Progenitor cell of endocrine pancreas (in vitro differentiated cells): ENCODE results near the gene PRIM1. TPM values are rescaled to one million over a fixed set of nuclear protein-coding genes. Genes with fewer than 3 reads are reported as not detected.

Experiments used
- DNase-seq: peaks from one replicate; pipeline ENCODE4 v3.0.0; 2021; ENCODE audit warnings: low spot score; ENCODE audit not compliant: unreplicated experiment
- H3K27ac Mint-ChIP-seq: 2 replicates; pipeline ENCODE4 v1.8.0; 2021; ENCODE audit warnings: mild to moderate bottlenecking, moderate library complexity, mixed read lengths
- H3K27me3 Mint-ChIP-seq: 2 replicates; pipeline ENCODE4 v1.8.0; 2021; ENCODE audit warnings: mixed read lengths
- H3K36me3 Mint-ChIP-seq: 2 replicates; pipeline ENCODE4 v1.8.0; 2022; ENCODE audit warnings: mixed read lengths; ENCODE audit not compliant: insufficient read depth
- H3K4me1 Mint-ChIP-seq: 2 replicates; pipeline ENCODE4 v1.8.0; 2021; ENCODE audit warnings: low read depth, mixed read lengths
- H3K4me3 Mint-ChIP-seq: 2 replicates; pipeline ENCODE4 v1.8.0; 2021; ENCODE audit warnings: low read depth, mild to moderate bottlenecking, moderate library complexity, mixed read lengths
- H3K9me3 Mint-ChIP-seq: 2 replicates; pipeline ENCODE4 v1.8.0; 2021; ENCODE audit warnings: low read depth, mixed read lengths
- total RNA-seq: library from RNA; stranded (reverse); gene quantifications from 2 replicates; pipeline ENCODE4 v1.2.1, GENCODE V29; 2021
- TF ChIP-seq, protein P1 (sequence below): fragments of 200-600 bp; sonication (generic); IDR thresholded peaks from one replicate; pipeline ENCODE4 v1.5.0; 2021; ENCODE audit warnings: antibody characterized with exemption, mild to moderate bottlenecking; ENCODE audit not compliant: unreplicated experiment

PRIM1 gene
- total RNA-seq, 1 donor from 2014 or later: 26.6 TPM

DNA sequence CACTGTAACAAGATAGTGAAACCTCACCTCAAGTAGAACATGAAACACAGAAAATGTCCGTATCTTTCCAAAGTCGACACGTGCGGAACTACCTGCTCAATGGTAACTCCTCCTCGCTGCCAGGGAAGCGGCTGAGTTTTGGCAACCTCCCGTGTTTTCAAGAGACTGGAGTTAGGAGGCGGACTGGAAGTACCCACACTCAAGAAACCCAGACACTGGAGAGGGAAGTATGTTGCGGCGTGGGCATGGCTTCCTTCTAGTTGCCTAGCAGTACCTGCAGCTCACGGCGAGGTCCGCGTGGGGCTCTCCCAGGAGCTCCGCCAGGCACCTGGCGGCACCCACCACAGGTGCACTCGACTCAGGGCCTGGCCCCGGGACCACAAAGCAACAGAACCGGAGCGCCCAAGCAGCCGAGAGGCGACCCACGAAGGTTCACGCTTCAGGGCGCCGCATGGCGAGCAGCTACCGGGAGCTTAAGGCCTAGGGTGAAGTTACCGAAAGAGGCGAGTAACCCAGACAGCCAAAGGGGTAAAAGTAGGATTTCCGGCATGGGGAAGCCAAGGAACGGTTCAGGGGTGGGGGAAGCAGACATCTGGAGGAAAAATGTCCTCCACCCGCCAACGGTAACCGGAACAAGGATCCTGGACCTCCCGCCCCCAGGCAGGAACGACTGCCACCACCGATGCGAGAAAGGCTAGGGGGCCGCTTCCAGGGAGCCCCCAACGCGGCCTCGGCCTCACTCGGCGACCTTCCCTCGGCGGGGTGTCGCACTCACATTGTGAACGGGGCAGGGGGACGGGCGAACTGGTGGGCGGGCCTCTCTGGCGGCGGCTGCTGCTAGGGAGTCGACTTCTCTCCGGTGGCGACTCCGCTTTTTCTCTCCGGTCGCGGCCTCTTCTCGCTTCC, 64.6 kb downstream of the PRIM1 start:
- TF ChIP-seq, protein P1, sequence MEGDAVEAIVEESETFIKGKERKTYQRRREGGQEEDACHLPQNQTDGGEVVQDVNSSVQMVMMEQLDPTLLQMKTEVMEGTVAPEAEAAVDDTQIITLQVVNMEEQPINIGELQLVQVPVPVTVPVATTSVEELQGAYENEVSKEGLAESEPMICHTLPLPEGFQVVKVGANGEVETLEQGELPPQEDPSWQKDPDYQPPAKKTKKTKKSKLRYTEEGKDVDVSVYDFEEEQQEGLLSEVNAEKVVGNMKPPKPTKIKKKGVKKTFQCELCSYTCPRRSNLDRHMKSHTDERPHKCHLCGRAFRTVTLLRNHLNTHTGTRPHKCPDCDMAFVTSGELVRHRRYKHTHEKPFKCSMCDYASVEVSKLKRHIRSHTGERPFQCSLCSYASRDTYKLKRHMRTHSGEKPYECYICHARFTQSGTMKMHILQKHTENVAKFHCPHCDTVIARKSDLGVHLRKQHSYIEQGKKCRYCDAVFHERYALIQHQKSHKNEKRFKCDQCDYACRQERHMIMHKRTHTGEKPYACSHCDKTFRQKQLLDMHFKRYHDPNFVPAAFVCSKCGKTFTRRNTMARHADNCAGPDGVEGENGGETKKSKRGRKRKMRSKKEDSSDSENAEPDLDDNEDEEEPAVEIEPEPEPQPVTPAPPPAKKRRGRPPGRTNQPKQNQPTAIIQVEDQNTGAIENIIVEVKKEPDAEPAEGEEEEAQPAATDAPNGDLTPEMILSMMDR: no peak
- Mint-ChIP-seq H3K4me3 (peak overlapping the region; percentile 96), H3K27me3 (no peaks in the 10 kb centered on the region), H3K4me1 (peaks cover 20% of the 10 kb centered on the region), H3K36me3 (peaks cover 13% of the 10 kb centered on the region), H3K9me3 (no peaks in the 10 kb centered on the region), H3K27ac (peak overlapping the region; percentile 99)
- DNase-seq: peak; percentile 41

DNA sequence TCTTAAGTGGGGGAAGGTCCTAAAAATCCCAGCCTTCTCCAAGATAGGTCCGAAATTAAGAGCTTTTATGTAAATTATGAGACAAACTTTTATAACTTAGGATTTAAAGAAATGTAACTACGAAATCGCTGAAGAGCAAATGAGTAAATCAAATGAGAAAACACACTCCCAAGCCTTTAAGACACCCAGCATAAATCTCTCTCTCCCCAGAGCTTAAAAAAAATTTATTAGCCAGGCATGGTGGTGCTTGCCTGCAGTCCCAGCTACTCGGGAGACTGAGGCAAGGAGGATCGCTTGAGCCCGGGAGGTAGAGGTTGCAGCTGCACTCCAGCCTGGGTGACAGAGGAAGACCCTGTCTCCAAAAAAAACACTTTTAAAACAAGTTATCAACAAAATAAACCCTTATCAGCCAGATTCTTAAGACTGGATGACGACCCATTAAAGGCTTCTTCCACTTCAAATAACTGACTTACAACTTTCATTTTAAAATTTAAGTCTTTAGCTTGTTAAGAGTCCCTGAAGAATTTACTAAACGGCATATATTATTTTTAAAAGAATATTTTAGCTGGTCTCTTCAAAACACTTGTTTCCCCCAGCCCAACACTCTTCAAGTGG, 67.3 kb downstream of the PRIM1 start:
- Mint-ChIP-seq H3K4me3 (peak overlapping the region; percentile 68), H3K27me3 (no peaks in the 10 kb centered on the region), H3K4me1 (peaks cover 21% of the 10 kb centered on the region), H3K9me3 (no peaks in the 10 kb centered on the region), H3K27ac (peak overlapping the region; percentile 90), H3K36me3 (peaks cover 18% of the 10 kb centered on the region)
- TF ChIP-seq, protein P1: no peak
- no peak for DNase-seq

GRCh38 chr12:56682323-56682722, 69.8 kb downstream of the PRIM1 start:
- Mint-ChIP-seq H3K27ac (no peak overlapping the region), H3K36me3 (peaks cover 18% of the 10 kb centered on the region), H3K9me3 (no peaks in the 10 kb centered on the region), H3K4me1 (peaks cover 19% of the 10 kb centered on the region), H3K27me3 (no peaks in the 10 kb centered on the region), H3K4me3 (peak overlapping the region; percentile 35)
- no peak for DNase-seq
- TF ChIP-seq, protein P1: no peak

Other genes with a start within 250 kb of the PRIM1 start
- 54.1 and 65.9 TPM in 2 replicates for gene RBMS2, start 230.5 kb downstream of the PRIM1 start, total RNA-seq
- gene BAZ2A, start 122.0 kb downstream of the PRIM1 start, total RNA-seq: 128 and 131 TPM in 2 replicates
- gene ATP5F1B, start 106.3 kb downstream of the PRIM1 start, total RNA-seq: 528 and 541 TPM in 2 replicates
- gene PTGES3, start 64.0 kb downstream of the PRIM1 start, total RNA-seq: 231 and 234 TPM in 2 replicates
- 811 and 841 TPM in 2 replicates for gene NACA, start 27.0 kb downstream of the PRIM1 start, total RNA-seq
- 0.60 and 0.71 TPM in 2 replicates for gene HSD17B6, start 11.0 kb upstream of the PRIM1 start, total RNA-seq
- not detected in 2 replicates for gene SDR9C7, start 182.1 kb upstream of the PRIM1 start, total RNA-seq
- 0.87 and 0.98 TPM in 2 replicates for gene RDH16, start 205.3 kb upstream of the PRIM1 start, total RNA-seq